HepG2 (cell line): ENCODE results near the gene NGRN. TPM values are rescaled to one million over a fixed set of nuclear protein-coding genes. Genes with fewer than 3 reads are reported as not detected.
A peak's percentile ranks its signal among the peaks of the same experiment; 100 is the strongest.

Experiments used
- AGO2 ChIP-seq: fragments of 200-400 bp; formaldehyde crosslinking; optimal IDR thresholded peaks from 2 replicates; pipeline ENCODE3; 2017; ENCODE audit warnings: mild to moderate bottlenecking, low read depth, low read length, moderate library complexity
- ARID5B ChIP-seq: IDR thresholded peaks from 2 replicates; pipeline ENCODE4 v1.4.0; 2020; ENCODE audit warnings: mild to moderate bottlenecking, missing genetic modification reagents
- FIP1L1 ChIP-seq: fragments of 200-400 bp; formaldehyde crosslinking; IDR thresholded peaks from 2 replicates; pipeline ENCODE4 v1.6.1; 2018; ENCODE audit warnings: low read depth, mild to moderate bottlenecking, low read length, moderate library complexity, borderline replicate concordance; ENCODE audit not compliant: insufficient read depth
- GABPA ChIP-seq, 2 experiments: IDR thresholded peaks; 2 replicates each; pipeline ENCODE4 v1.6.1; 2011 to 2016; ENCODE audit warnings: low read depth in 2 of 2, low read length in 1 of 2, missing biosample characterization in 1 of 2, missing genetic modification characterization in 1 of 2
- KAT8 ChIP-seq: IDR thresholded peaks from 2 replicates; pipeline ENCODE4 v1.6.1; 2016; ENCODE audit warnings: missing genetic modification reagents, missing compliant biosample characterization
- KDM2A ChIP-seq: sonication (generic); formaldehyde crosslinking; IDR thresholded peaks from 2 replicates; pipeline ENCODE4 v1.4.0; 2020; ENCODE audit warnings: low read depth, missing genetic modification reagents, borderline replicate concordance
- MIER2 ChIP-seq: IDR thresholded peaks from 2 replicates; pipeline ENCODE4 v1.6.1; 2016; ENCODE audit warnings: missing biosample characterization, missing genetic modification reagents
- MXD4 ChIP-seq: IDR thresholded peaks from 2 replicates; pipeline ENCODE4 v1.6.1; 2016; ENCODE audit warnings: mild to moderate bottlenecking, missing biosample characterization, missing genetic modification reagents
- ZBTB44 ChIP-seq: sonication (generic); formaldehyde crosslinking; IDR thresholded peaks from 2 replicates; pipeline ENCODE4 v1.4.0; 2020; ENCODE audit warnings: missing genetic modification reagents
- ZNF18 ChIP-seq: sonication (generic); formaldehyde crosslinking; IDR thresholded peaks from 2 replicates; pipeline ENCODE4 v1.8.0; 2022; ENCODE audit warnings: mild to moderate bottlenecking, missing genetic modification reagents; ENCODE audit not compliant: insufficient replicate concordance
- ZNF557 ChIP-seq: sonication (generic); formaldehyde crosslinking; IDR thresholded peaks from 2 replicates; pipeline ENCODE4 v1.4.0; 2020; ENCODE audit warnings: missing genetic modification reagents
- ZNF687 ChIP-seq: sonication (generic); formaldehyde crosslinking; IDR thresholded peaks from 2 replicates; pipeline ENCODE4 v1.5.1; 2020; ENCODE audit warnings: mild to moderate bottlenecking, missing genetic modification reagents, moderate library complexity
- polyA plus RNA-seq, 8 experiments: library from polyadenylated mRNA; depleted of rRNA in 3 of 8; stranded (reverse) in 7 of 8; unstranded in 1 of 8; fragments of >200 nt; fragmentation: Illumina TruSeq in 4 of 8; extraction: Trizol in 4 of 8; gene quantifications; 2 replicates each; pipeline versions ENCODE4 v1.2.1 to v1.2.3, GENCODE V29; 2011 to 2016; ENCODE audit warnings: low read depth in 4 of 8, missing spikeins in 1 of 8, mixed read lengths in 1 of 8; ENCODE audit not compliant: insufficient read depth in 1 of 8
- total RNA-seq, 5 experiments: library from RNA; depleted of rRNA; stranded (reverse); fragments of >200 nt; fragmentation: Illumina TruSeq; extraction: Trizol; gene quantifications; 2 replicates each; pipeline ENCODE4 v1.2.3, GENCODE V29; 2016; ENCODE audit warnings: low read depth in 1 of 5
- TF ChIP-seq, protein P1 (sequence below): sonication (generic); formaldehyde crosslinking; IDR thresholded peaks from 2 replicates; pipeline ENCODE4 v1.8.1; 2023; ENCODE audit warnings: mild to moderate bottlenecking, missing genetic modification reagents

Gene NGRN
- total and polyA plus RNA-seq, 2 of the 13 experiments (the other 11 are each of a cell fraction or from before 2014, with no cell fraction given): 39.8 to 63.7 TPM

DNA sequence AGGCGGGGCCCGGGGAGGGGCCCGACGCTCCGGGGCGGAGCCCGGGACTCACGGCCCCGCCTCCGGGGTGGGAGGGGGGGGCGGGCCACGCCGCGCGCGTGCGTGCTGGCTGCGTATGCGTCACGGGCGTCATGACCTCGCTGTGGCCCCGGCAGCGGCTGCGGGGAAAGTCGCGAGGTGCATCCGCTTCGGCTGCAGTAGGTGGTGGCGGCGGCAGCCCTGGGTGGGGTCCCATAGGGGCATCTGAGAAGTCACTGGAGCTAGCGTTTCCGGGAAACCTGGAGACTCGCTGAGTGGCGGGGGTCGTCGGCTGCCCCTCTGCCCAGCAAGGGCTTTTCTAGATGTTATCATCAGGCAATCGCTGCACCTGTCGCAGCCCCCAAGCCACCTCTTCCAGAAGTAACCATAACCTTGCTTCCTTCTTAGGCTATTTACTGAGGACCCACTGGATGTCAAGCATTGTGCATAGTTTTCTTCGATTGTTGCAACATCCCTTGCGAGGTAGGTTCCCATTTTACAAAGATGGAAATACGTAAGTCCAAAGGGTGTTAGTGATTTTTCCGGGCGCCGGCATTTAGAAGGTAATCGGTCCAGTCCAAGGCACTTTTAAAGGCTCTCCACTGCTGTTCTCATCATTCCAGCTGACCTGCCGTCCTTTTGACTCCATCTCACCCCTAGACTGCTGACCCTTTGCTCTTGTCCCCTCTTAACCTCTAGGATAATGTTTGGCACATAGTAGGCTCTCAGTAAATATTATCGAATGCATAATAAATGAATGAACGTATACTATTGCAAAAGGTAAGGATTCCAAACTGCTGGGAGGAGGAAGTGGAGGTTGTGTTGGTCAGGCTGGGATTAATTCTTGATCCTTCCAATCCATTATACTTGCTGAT lies 31.1 kb upstream of the NGRN start, which contains the start of gene GDPGP1 (continued):
- TF ChIP-seq ZBTB44 (CRISPR knock-in tag) (no peak), MXD4 (CRISPR knock-in tag) (no peak), FIP1L1 (no peak), ARID5B (CRISPR knock-in tag) (peak; percentile 17; the same call in 1 of the 2 replicates), GABPA (IDR thresholded peaks at IDR 0.05; ENCODE audit: low read depth, low read length) (no peak), GABPA (CRISPR knock-in tag; IDR thresholded peaks at IDR 0.05; ENCODE audit: low read depth) (peak; percentile 26; the same call in 1 of the 2 replicates), ZNF687 (peak; percentile 16; the same call in 1 of the 2 replicates), ZNF18 (CRISPR knock-in tag) (peak; percentile 77), MIER2 (CRISPR knock-in tag) (no peak), KAT8 (CRISPR knock-in tag) (no peak), KDM2A (0 out of 2 replicates have a peak, but pooled peaks have one; percentile 4), AGO2 (no peak), ZNF557 (0 out of 2 replicates have a peak, but pooled peaks have one; percentile 16)
- TF ChIP-seq, protein P1, sequence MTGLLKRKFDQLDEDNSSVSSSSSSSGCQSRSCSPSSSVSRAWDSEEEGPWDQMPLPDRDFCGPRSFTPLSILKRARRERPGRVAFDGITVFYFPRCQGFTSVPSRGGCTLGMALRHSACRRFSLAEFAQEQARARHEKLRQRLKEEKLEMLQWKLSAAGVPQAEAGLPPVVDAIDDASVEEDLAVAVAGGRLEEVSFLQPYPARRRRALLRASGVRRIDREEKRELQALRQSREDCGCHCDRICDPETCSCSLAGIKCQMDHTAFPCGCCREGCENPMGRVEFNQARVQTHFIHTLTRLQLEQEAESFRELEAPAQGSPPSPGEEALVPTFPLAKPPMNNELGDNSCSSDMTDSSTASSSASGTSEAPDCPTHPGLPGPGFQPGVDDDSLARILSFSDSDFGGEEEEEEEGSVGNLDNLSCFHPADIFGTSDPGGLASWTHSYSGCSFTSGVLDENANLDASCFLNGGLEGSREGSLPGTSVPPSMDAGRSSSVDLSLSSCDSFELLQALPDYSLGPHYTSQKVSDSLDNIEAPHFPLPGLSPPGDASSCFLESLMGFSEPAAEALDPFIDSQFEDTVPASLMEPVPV (CRISPR knock-in tag): peak; percentile 38; the same call in 1 of the 2 replicates
